ENCODE measurements around the gene KCTD2.
A peak's percentile ranks its signal among the peaks of the same experiment; 100 is the strongest.
"Not testable (repeated sequence)": the region's sequence is repeated elsewhere in the genome, so short reads cannot be mapped to it uniquely, and the experiment has no call there.

The KCTD2 gene

GRCh38 chr17:75072909-75073308 lies 25.9 kb downstream of the KCTD2 start:
- H3K9me3 Mint-ChIP-seq; H3K27ac Mint-ChIP-seq; H3K36me3 Mint-ChIP-seq (ENCODE audit: low read depth); H3K4me3 Mint-ChIP-seq; H3K27me3 Mint-ChIP-seq; DNase-seq; ATAC-seq: not testable (repeated sequence)
- H3K4me1 Mint-ChIP-seq, result peaks cover 13% of the 10 kb centered on the region

- no peak overlapping the region for H3K27ac Mint-ChIP-seq
- no peak for DNase-seq
- H3K4me1 Mint-ChIP-seq, result peaks cover 18% of the 10 kb centered on the region
- ATAC-seq, result no peak
- no peaks in the 10 kb centered on the region for H3K9me3 Mint-ChIP-seq
- no peaks in the 10 kb centered on the region for H3K36me3 Mint-ChIP-seq (ENCODE audit: low read depth)
- H3K27me3 Mint-ChIP-seq, result no peaks in the 10 kb centered on the region
- no peak overlapping the region for H3K4me3 Mint-ChIP-seq
Measured at GRCh38 chr17:75073618-75074047, 26.6 kb downstream of the KCTD2 start.

GRCh38 chr17:75074532-75074931 lies 27.5 kb downstream of the KCTD2 start:
- peaks cover 25% of the 10 kb centered on the region for H3K4me1 Mint-ChIP-seq
- H3K36me3 Mint-ChIP-seq (ENCODE audit: low read depth), result no peaks in the 10 kb centered on the region
- no peak for ATAC-seq
- no peak overlapping the region for H3K4me3 Mint-ChIP-seq
- no peak overlapping the region for H3K27ac Mint-ChIP-seq
- no peak for DNase-seq
- H3K9me3 Mint-ChIP-seq, result no peaks in the 10 kb centered on the region
- H3K27me3 Mint-ChIP-seq, result no peaks in the 10 kb centered on the region

GRCh38 chr17:75075597-75076336 lies 28.7 kb downstream of the KCTD2 start:
- no peak overlapping the region for H3K4me3 Mint-ChIP-seq
- H3K9me3 Mint-ChIP-seq, result no peaks in the 10 kb centered on the region
- no peaks in the 10 kb centered on the region for H3K36me3 Mint-ChIP-seq (ENCODE audit: low read depth)
- DNase-seq, result no peak
- no peak for ATAC-seq
- no peak overlapping the region for H3K27ac Mint-ChIP-seq
- H3K4me1 Mint-ChIP-seq, result peaks cover 30% of the 10 kb centered on the region
- no peaks in the 10 kb centered on the region for H3K27me3 Mint-ChIP-seq

- no peak for ATAC-seq
- peak overlapping the region; percentile 60 for H3K27ac Mint-ChIP-seq
- H3K36me3 Mint-ChIP-seq (ENCODE audit: low read depth), result no peaks in the 10 kb centered on the region
- no peaks in the 10 kb centered on the region for H3K9me3 Mint-ChIP-seq
- H3K4me1 Mint-ChIP-seq, result peaks cover 30% of the 10 kb centered on the region
- peak overlapping the region; percentile 60 for H3K4me3 Mint-ChIP-seq
- no peak for DNase-seq
- no peaks in the 10 kb centered on the region for H3K27me3 Mint-ChIP-seq
Measured at GRCh38 chr17:75077072-75077495, 30.1 kb downstream of the KCTD2 start.

- Mint-ChIP-seq H3K27ac (peak overlapping the region; percentile 60), H3K27me3 (no peaks in the 10 kb centered on the region), H3K9me3 (no peaks in the 10 kb centered on the region), H3K4me3 (peak overlapping the region; percentile 60), H3K4me1 (peaks cover 30% of the 10 kb centered on the region), H3K36me3 (ENCODE audit: low read depth) (no peaks in the 10 kb centered on the region)
- peak; percentile 64 for ATAC-seq
- DNase-seq, result peak; percentile 61
Measured at GRCh38 chr17:75077496-75078283, 30.7 kb downstream of the KCTD2 start.

GRCh38 chr17:75078284-75079022 lies 31.4 kb downstream of the KCTD2 start:
- no peak for DNase-seq
- no peak overlapping the region for H3K27ac Mint-ChIP-seq
- peak; percentile 61 for ATAC-seq

GRCh38 chr17:75079023-75079373 lies 32.0 kb downstream of the KCTD2 start:
- Mint-ChIP-seq H3K4me1 (peaks cover 34% of the 10 kb centered on the region), H3K27me3 (no peaks in the 10 kb centered on the region), H3K4me3 (no peak overlapping the region), H3K9me3 (no peaks in the 10 kb centered on the region), H3K36me3 (ENCODE audit: low read depth) (no peaks in the 10 kb centered on the region), H3K27ac (no peak overlapping the region)
- ATAC-seq (no peak), DNase-seq (no peak)

More at GRCh38 chr17:75078284-75079022, 31.4 kb downstream of the KCTD2 start:
- H3K9me3 Mint-ChIP-seq, result no peaks in the 10 kb centered on the region
- H3K27me3 Mint-ChIP-seq, result no peaks in the 10 kb centered on the region
- H3K4me1 Mint-ChIP-seq, result peaks cover 30% of the 10 kb centered on the region
- H3K4me3 Mint-ChIP-seq, result peak overlapping the region; percentile 60
- H3K36me3 Mint-ChIP-seq (ENCODE audit: low read depth), result no peaks in the 10 kb centered on the region

GRCh38 chr17:75081611-75082540 lies 34.9 kb downstream of the KCTD2 start:
- DNase-seq (no peak), ATAC-seq (no peak)
- no peaks in the 10 kb centered on the region for H3K27me3 Mint-ChIP-seq
- H3K36me3 Mint-ChIP-seq (ENCODE audit: low read depth), result no peaks in the 10 kb centered on the region
- no peaks in the 10 kb centered on the region for H3K9me3 Mint-ChIP-seq
- no peak overlapping the region for H3K27ac Mint-ChIP-seq
- peaks cover 42% of the 10 kb centered on the region for H3K4me1 Mint-ChIP-seq
- H3K4me3 Mint-ChIP-seq, result no peak overlapping the region

- no peak for ATAC-seq
- Mint-ChIP-seq H3K27me3 (no peaks in the 10 kb centered on the region), H3K9me3 (no peaks in the 10 kb centered on the region), H3K36me3 (ENCODE audit: low read depth) (no peaks in the 10 kb centered on the region), H3K4me3 (no peak overlapping the region), H3K27ac (peak overlapping the region; percentile 4), H3K4me1 (peaks cover 44% of the 10 kb centered on the region)
- DNase-seq, result no peak
Measured at GRCh38 chr17:75082683-75083082, 35.7 kb downstream of the KCTD2 start.

GRCh38 chr17:75084039-75084660 lies 37.1 kb downstream of the KCTD2 start:
- H3K4me3 Mint-ChIP-seq, result no peak overlapping the region
- ATAC-seq, result no peak

GRCh38 chr17:75086496-75087181 lies 39.6 kb downstream of the KCTD2 start:
- DNase-seq (no peak), ATAC-seq (no peak)
- Mint-ChIP-seq H3K4me3 (peak overlapping the region; percentile 47), H3K27ac (no peak overlapping the region), H3K4me1 (peaks cover 34% of the 10 kb centered on the region), H3K36me3 (ENCODE audit: low read depth) (no peaks in the 10 kb centered on the region), H3K9me3 (no peaks in the 10 kb centered on the region), H3K27me3 (no peaks in the 10 kb centered on the region)

More at GRCh38 chr17:75084039-75084660, 37.1 kb downstream of the KCTD2 start:
- no peaks in the 10 kb centered on the region for H3K27me3 Mint-ChIP-seq
- H3K27ac Mint-ChIP-seq, result no peak overlapping the region
- H3K4me1 Mint-ChIP-seq, result peaks cover 38% of the 10 kb centered on the region
- H3K36me3 Mint-ChIP-seq (ENCODE audit: low read depth), result no peaks in the 10 kb centered on the region
- no peak for DNase-seq
- H3K9me3 Mint-ChIP-seq, result no peaks in the 10 kb centered on the region

- Mint-ChIP-seq H3K36me3 (ENCODE audit: low read depth) (no peaks in the 10 kb centered on the region), H3K9me3 (no peaks in the 10 kb centered on the region), H3K27ac (peak overlapping the region; percentile 65), H3K4me3 (peak overlapping the region; percentile 47), H3K27me3 (no peaks in the 10 kb centered on the region), H3K4me1 (peaks cover 34% of the 10 kb centered on the region)
- no peak for ATAC-seq
- DNase-seq, result no peak
Measured at GRCh38 chr17:75087182-75087557, 40.1 kb downstream of the KCTD2 start.

Data from activated naive CD8-positive, alpha-beta T cell treated with anti-CD3 and anti-CD28 coated beads, Interleukin-2, amount 50 U/mL, for 24 hours (primary cell).